Common myeloid progenitor, CD34-positive (primary cell): Measurements from ENCODE around the gene APPL2. TPM values are rescaled to one million over a fixed set of nuclear protein-coding genes. Genes with fewer than 3 reads are reported as not detected.

ENCODE experiments used
- CTCF ChIA-PET: fragments of 350-600 bp; sonication (Branson Sonifier 250); formaldehyde crosslinking; loops from one replicate; lab custom pipeline; 2021; ENCODE audit warnings: antibody characterized with exemption; lab: Charles Lee
- POLR2A ChIA-PET: fragments of 350-600 bp; sonication (Branson Sonifier 250); formaldehyde crosslinking; loops from one replicate; lab custom pipeline; 2021; ENCODE audit warnings: antibody characterized with exemption; lab: Charles Lee
- DNase-seq, 3 donors: peaks; one replicate each; pipeline versions ENCODE4 v3.0.0 to v3.0.0-alpha.2; 2013
- H3K27ac ChIP-seq, 2 experiments: 1 replicate in 1 of 2; 2 replicates in 1 of 2; pipeline ENCODE4 v1.7.0; 2013; ENCODE audit warnings: inconsistent platforms in 2 of 2, low read length in 2 of 2, mild to moderate bottlenecking in 2 of 2, low read depth in 1 of 2, moderate library complexity in 1 of 2; ENCODE audit not compliant: severe bottlenecking in 2 of 2, insufficient read depth in 1 of 2, poor library complexity in 1 of 2
- H3K27me3 ChIP-seq, 5 experiments: replicated peaks in 2 of 5; 1 replicate in 3 of 5; 2 replicates in 2 of 5; pipeline versions ENCODE4 v1.6.1 to v1.7.0; 2013; ENCODE audit warnings: low read length in 4 of 5, mild to moderate bottlenecking in 2 of 5, moderate library complexity in 2 of 5, inconsistent platforms in 1 of 5; ENCODE audit not compliant: insufficient read depth in 5 of 5, control insufficient read depth in 4 of 5
- H3K36me3 ChIP-seq, 4 experiments: 1 replicate in 2 of 4; 2 replicates in 2 of 4; pipeline versions ENCODE4 v1.6.1 to v1.7.0; 2013; ENCODE audit warnings: low read length in 3 of 4, control low read depth in 1 of 4, mild to moderate bottlenecking in 1 of 4; ENCODE audit not compliant: control insufficient read depth in 4 of 4, insufficient read depth in 4 of 4
- H3K4me1 ChIP-seq, 4 experiments: 1 replicate in 3 of 4; 2 replicates in 1 of 4; pipeline versions ENCODE4 v1.6.1 to v1.7.1; 2013; ENCODE audit warnings: low read length in 3 of 4, mild to moderate bottlenecking in 3 of 4, control low read depth in 1 of 4, inconsistent platforms in 1 of 4, moderate library complexity in 1 of 4; ENCODE audit not compliant: control insufficient read depth in 4 of 4, insufficient read depth in 4 of 4; ENCODE audit errors: control extremely low read depth in 1 of 4
- H3K4me3 ChIP-seq, 7 experiments: 1 replicate in 4 of 7; 2 replicates in 3 of 7; pipeline versions ENCODE4 v1.5.1 to v1.7.0; 2013; ENCODE audit warnings: mild to moderate bottlenecking in 7 of 7, low read length in 6 of 7, moderate library complexity in 6 of 7, inconsistent platforms in 2 of 7, low read depth in 2 of 7, control low read depth in 1 of 7; ENCODE audit not compliant: insufficient read depth in 4 of 7, control insufficient read depth in 1 of 7; ENCODE audit errors: extremely low read depth in 1 of 7
- H3K9me3 ChIP-seq, 5 experiments: 1 replicate in 4 of 5; 2 replicates in 1 of 5; pipeline versions ENCODE4 v1.6.1 to v1.7.1; 2013; ENCODE audit warnings: low read length in 4 of 5, mild to moderate bottlenecking in 2 of 5, inconsistent platforms in 1 of 5, low read depth in 1 of 5, moderate library complexity in 1 of 5; ENCODE audit not compliant: control insufficient read depth in 4 of 5, insufficient read depth in 2 of 5; ENCODE audit errors: control extremely low read depth in 1 of 5
- WGBS: methylation state at CpG from one replicate; pipeline ENCODE4 v1.1.5; 2013; ENCODE audit not compliant: insufficient coverage; 5-methylcytosine and 5-hydroxymethylcytosine counted together
- polyA plus RNA-seq: library from polyadenylated mRNA; unstranded; fragments of 120-200 nt; gene quantifications from one replicate; pipeline ENCODE4 v1.2.1, GENCODE V29; 2013

Gene APPL2
- 34.5 TPM for polyA plus RNA-seq

- Histone ChIP-seq H3K4me3 (peak within 1 kb of the TSS; percentile 73 to 94 (median 80)), H3K27ac (peak within 1 kb of the TSS in 1 of 2 experiments; percentile 81), H3K27me3 (no peaks in the 10 kb centered on the region), H3K4me1 (peaks cover 17 to 51% (median 43%) of the 10 kb centered on the region in 4 experiments), H3K9me3 (no peaks in the 10 kb centered on the region), H3K36me3 (peaks cover 0 to 10% (median 2%) of the 10 kb centered on the region in 4 experiments)
- CTCF ChIA-PET, result interaction anchor here (0.9 to 1.8 kb wide), 4 partner anchors 10 to 27 kb away, joined by 3 to 6 read pairs (median 4); no protein-coding TSS in a partner anchor
- under 1% methylated on average over 51 of the region's 80 CpGs for WGBS
- peak; percentile 87 to 95 (median 88) for DNase-seq
- POLR2A ChIA-PET, result interaction anchor here (0.6 to 2.4 kb wide), 5 partner anchors 9 to 920 kb away, joined by 3 to 12 read pairs (median 4); no protein-coding TSS in a partner anchor
These were observed at the start of gene APPL2 for GRCh38 chr12:105235732-105236476. APPL2 (minus strand) TSS chr12:105236174; CDS start chr12:105236012, 162 bp downstream.

GRCh38 chr12:105285378-105285777 is 49.4 kb upstream of the APPL2 start:
- CTCF ChIA-PET, result no interaction called here

GRCh38 chr12:105281694-105282049 is 45.7 kb upstream of the APPL2 start:
- Histone ChIP-seq H3K4me3 (no peak overlapping the region), H3K4me1 (no peaks in the 10 kb centered on the region), H3K27me3 (no peaks in the 10 kb centered on the region), H3K36me3 (no peaks in the 10 kb centered on the region), H3K9me3 (no peaks in the 10 kb centered on the region), H3K27ac (no peak overlapping the region)
- DNase-seq, result no peak
- WGBS, result no CpG with 5 or more reads among the region's 1 CpG
- CTCF ChIA-PET, result no interaction called here
- POLR2A ChIA-PET, result no interaction called here

More at GRCh38 chr12:105285378-105285777, 49.4 kb upstream of the APPL2 start:
- no peak for DNase-seq
- Histone ChIP-seq H3K27ac (no peak overlapping the region), H3K9me3 (peaks cover 0 to 2% (median 0%) of the 10 kb centered on the region in 5 experiments), H3K36me3 (no peaks in the 10 kb centered on the region), H3K27me3 (no peaks in the 10 kb centered on the region), H3K4me3 (no peak overlapping the region), H3K4me1 (no peaks in the 10 kb centered on the region)
- no CpG with 5 or more reads among the region's 1 CpG for WGBS
- POLR2A ChIA-PET, result interaction anchor here (0.6 kb wide), 1 partner anchor 18 kb away, joined by 3 read pairs; no protein-coding TSS in a partner anchor

GRCh38 chr12:105280966-105281693 is 45.2 kb upstream of the APPL2 start:
- CTCF ChIA-PET, result no interaction called here
- POLR2A ChIA-PET, result no interaction called here

GRCh38 chr12:105279460-105280056 is 43.6 kb upstream of the APPL2 start:
- H3K36me3 ChIP-seq, result no peaks in the 10 kb centered on the region
- no peak overlapping the region for H3K27ac ChIP-seq
- CTCF ChIA-PET, result no interaction called here
- H3K4me1 ChIP-seq, result peaks cover 0 to 4% (median 0%) of the 10 kb centered on the region in 4 experiments
- no peak overlapping the region for H3K4me3 ChIP-seq
- no peaks in the 10 kb centered on the region for H3K27me3 ChIP-seq
- H3K9me3 ChIP-seq, result no peaks in the 10 kb centered on the region
- peak; percentile 25 to 44 (median 33) for DNase-seq
- WGBS, result 71% methylated on average over 2 of the region's 6 CpGs
- POLR2A ChIA-PET, result no interaction called here

More at GRCh38 chr12:105280966-105281693, 45.2 kb upstream of the APPL2 start:
- H3K36me3 ChIP-seq, result no peaks in the 10 kb centered on the region
- no peaks in the 10 kb centered on the region for H3K9me3 ChIP-seq
- H3K4me3 ChIP-seq, result no peak overlapping the region
- H3K27me3 ChIP-seq, result no peaks in the 10 kb centered on the region
- WGBS, result 96% methylated on average over 4 of the region's 6 CpGs
- no peak overlapping the region for H3K27ac ChIP-seq
- DNase-seq, result no peak
- H3K4me1 ChIP-seq, result peaks cover 0 to 2% (median 0%) of the 10 kb centered on the region in 4 experiments

GRCh38 chr12:105278043-105278697 is 42.2 kb upstream of the APPL2 start:
- peak; percentile 2 to 30 (median 17) for DNase-seq

More at GRCh38 chr12:105278043-105278697, 42.2 kb upstream of the APPL2 start:
- H3K36me3 ChIP-seq, result no peaks in the 10 kb centered on the region
- POLR2A ChIA-PET, result no interaction called here
- H3K4me1 ChIP-seq, result peaks cover 0 to 4% (median 0%) of the 10 kb centered on the region in 4 experiments
- no peaks in the 10 kb centered on the region for H3K9me3 ChIP-seq
- CTCF ChIA-PET, result interaction anchor here (1.1 kb wide), 1 partner anchor 106 kb away, joined by 3 read pairs; no protein-coding TSS in a partner anchor
- H3K4me3 ChIP-seq, result no peak overlapping the region
- H3K27me3 ChIP-seq, result no peaks in the 10 kb centered on the region
- 93% methylated on average over 2 of the region's 4 CpGs for WGBS
- H3K27ac ChIP-seq, result no peak overlapping the region
